AG09319 (cell line): ENCODE measurements around the gene AGPS.
"Not testable (repeated sequence)": the region's sequence is repeated elsewhere in the genome, so short reads cannot be mapped to it uniquely, and the experiment has no call there.

Experiments
- DNase-seq: peaks from one replicate; pipeline ENCODE4 v3.0.0-alpha.2; 2010; ENCODE audit warnings: low read depth; ENCODE audit errors: extremely low read depth
- TF ChIP-seq, protein P1 (sequence below): IDR thresholded peaks from 2 replicates; pipeline ENCODE4 v1.5.1; 2011; ENCODE audit warnings: low read depth, mild to moderate bottlenecking, inconsistent platforms, low read length, moderate library complexity

Gene AGPS

DNA sequence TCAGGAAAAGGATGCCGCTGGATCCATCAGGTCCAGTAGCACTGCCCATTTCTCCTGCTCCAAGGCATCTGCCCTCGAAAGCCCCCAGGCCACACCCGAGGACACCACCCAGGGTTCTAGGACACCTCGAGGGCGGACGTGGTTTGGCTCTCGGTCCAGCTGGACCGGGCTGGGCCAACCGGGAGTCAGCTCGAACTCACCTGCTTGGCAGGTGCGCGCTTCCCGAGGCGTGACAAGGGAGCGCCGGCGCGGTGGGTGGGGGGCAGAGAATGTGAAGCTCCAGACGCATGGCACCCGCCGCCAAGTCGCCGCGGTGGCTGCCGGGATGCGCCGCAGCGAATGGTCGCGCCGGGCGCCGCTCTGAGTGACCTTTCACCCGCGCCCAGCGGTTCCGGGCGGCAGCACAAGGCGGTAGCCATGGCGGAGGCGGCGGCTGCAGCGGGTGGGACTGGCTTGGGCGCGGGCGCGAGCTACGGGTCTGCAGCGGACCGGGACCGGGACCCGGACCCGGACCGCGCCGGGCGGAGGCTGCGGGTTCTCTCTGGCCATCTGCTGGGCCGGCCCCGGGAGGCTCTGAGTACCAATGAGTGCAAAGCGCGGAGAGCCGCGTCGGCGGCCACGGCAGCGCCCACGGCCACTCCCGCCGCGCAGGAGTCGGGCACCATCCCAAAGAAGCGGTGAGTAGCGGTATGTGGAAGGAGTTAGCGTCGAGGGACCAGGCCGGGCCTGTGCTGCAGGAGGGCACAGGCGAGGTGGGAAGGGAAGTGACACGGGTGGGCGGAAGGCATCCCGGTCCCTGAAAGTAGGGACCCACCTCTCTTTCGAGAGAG lies at the start of gene AGPS:
TSS of gene AGPS (plus strand) at position 401 of the 830 bp plus-strand sequence. CDS start at position 418, 17 bp downstream.
- TF ChIP-seq, protein P1, sequence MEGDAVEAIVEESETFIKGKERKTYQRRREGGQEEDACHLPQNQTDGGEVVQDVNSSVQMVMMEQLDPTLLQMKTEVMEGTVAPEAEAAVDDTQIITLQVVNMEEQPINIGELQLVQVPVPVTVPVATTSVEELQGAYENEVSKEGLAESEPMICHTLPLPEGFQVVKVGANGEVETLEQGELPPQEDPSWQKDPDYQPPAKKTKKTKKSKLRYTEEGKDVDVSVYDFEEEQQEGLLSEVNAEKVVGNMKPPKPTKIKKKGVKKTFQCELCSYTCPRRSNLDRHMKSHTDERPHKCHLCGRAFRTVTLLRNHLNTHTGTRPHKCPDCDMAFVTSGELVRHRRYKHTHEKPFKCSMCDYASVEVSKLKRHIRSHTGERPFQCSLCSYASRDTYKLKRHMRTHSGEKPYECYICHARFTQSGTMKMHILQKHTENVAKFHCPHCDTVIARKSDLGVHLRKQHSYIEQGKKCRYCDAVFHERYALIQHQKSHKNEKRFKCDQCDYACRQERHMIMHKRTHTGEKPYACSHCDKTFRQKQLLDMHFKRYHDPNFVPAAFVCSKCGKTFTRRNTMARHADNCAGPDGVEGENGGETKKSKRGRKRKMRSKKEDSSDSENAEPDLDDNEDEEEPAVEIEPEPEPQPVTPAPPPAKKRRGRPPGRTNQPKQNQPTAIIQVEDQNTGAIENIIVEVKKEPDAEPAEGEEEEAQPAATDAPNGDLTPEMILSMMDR = no peak
- DNase-seq = peak; percentile 15

DNA sequence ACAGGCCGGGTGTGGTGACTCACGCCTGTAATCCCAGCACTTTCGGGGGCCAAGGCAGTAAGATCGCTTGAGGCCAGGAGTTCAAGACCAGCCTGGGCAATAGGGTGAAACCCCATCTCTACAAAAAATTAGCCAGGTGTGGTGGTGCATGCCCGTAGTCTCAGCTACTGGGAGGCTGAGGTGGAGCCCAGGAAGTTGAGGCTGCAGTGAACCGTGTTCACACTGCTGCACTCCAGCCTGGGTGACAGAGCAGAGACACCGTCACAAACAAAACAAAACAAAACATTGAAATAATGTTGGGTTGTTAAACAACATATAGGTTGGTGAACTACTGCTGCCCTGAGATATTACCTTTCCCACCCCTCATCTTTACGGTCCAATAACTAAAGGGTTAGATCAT lies 48.8 kb upstream of the AGPS start:
- TF ChIP-seq, protein P1 = no peak
- DNase-seq = no peak

DNA sequence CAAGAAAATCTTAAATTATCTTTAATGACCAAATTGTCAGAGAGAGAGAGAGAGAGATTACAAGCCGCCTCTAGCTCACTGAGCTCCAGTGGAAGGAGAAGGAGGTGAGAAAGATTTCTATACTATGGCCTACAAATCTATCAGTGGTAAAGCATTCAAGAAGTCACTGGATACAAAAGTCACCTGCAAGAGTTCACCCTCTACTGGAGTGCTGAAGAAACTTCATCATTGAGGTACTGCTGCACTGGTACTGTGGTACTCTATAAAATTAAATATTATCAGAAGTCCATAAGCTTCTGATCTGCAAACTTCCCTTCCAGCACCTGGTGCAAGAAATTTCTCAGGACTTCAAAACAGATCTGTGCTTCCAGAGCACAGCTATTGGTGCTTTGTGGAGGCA lies 48.3 kb upstream of the AGPS start:
- no peak for DNase-seq
- TF ChIP-seq, protein P1 = no peak

DNA sequence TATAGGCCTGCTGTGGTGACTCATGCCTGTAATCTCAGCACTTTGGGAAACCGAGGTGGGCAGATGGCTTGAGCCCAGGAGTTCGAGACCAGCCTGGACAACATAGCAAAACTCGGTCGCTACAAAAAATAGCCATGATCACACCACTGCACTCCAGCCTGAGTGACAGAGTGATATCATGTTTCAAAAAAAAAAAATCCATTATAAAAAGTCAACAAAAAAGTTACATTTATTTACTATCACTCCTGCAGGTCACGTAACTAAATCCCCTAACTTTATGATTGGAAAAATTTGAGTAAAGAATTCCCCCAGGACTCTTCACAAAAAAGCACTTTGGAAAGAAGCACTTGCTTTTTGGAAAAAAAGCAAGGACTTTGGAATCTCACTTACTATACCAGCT lies 46.4 kb upstream of the AGPS start:
- TF ChIP-seq, protein P1 = no peak
- DNase-seq = no peak

DNA sequence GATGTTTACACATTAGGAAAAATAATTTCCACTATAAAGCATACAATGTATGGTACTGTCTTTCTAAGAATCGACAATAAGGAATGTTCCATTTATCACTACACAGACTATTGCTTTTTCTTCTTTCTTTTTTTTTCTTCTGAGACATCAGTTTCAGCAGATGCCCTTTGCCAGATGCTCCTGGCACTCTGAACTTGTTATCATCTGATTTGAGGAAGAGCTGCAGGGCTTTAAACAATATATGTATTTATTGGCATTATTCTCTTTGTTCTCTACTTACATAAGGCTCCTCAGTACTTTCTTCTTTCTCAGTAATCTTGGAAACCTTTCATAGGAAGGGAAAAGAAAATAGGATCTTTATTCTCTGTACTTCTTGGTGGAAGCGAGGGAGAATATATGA lies 45.0 kb upstream of the AGPS start:
- TF ChIP-seq, protein P1 = no peak
- DNase-seq = no peak

DNA sequence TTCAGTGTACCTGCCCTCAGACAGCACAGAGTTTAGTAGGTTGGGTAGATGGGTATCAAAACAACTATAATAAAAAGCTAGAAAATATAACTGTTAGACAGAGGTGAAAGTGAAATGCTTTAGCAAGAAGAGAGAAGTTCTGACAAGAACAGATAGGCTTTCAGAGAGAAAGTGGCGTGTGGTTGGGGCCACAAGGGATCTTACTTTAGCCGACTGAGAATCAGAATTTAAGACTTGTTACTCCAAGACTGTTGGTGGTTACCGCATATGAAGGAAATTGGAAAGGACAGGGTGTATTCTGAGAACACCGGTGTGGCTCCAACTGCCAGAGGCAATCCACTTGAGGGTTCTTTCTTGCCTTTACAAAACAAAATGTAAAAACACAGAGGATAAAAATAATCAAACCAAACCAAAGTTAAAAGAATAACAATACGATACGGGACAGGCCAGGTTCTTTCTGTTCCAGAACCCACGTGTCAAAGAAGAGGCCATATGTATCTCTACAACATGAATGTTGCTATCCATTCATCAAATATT lies 44.4 kb upstream of the AGPS start:
- TF ChIP-seq, protein P1 = no peak
- DNase-seq = no peak

DNA sequence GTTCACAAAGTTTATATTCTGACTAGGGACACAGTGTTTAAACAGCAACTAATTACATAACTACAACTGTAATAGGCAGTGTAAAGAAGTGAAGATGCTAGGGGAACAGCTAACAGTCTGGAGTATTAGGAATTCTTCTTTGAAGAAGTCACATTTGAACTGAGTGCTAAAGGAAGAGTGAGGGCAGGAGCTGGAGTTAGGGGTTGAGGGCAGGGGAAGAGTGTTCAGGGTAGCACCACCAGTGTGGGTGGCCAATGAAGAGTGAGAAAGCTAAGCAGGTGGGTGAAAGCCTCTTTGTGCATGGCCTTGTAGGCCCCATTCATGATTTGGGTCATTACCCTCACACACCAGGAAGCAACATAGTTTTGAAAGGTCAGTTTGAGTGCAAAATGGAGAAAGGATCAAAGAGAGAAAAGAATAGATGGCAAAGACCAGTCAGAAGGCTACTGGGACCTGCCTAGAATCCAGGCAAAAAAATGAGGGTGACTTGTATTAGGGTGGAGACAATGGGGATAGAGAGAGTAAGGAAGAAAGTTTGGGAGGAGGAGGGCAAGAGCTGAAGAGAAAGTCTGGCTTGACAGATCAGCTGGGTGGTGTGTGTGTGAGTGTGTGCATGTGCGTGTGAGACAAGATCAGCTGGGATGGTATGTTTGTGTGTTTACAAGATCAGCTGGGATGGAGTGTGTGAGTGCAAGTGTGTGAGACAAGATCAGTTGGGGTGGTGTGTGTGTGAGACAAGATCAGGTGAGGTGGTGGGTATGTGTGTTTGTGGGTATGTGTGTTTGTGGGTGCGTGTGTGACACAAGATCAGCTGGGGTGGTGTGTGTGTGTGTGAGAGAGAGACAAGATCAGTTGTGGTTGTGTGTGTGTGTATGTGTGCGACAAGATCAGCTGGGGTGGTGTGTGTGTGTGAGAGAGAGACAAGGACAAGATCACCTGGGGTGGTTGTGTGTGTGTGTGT lies 43.6 kb upstream of the AGPS start:
- no peak for DNase-seq
- TF ChIP-seq, protein P1 = no peak

DNA sequence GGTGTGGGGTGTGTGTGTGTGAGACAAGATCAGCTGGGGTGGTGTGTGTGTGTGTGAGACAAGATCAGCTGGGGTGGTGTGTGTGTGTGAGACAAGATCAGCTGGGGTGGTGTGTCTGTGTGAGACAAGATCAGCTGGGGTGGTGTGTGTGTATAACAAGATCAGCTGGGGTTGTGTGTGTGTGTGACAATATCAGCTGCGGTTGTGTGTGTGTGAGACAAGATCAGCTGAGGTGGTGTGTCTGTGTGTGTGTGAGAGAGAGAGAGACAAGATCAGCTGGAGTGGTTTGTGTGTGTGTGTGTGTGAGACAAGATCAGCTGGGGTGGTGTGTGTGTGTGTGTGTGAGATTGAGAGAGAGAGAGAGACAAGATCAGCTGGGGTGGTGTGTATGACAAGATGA lies 41.9 kb upstream of the AGPS start:
- DNase-seq = not testable (repeated sequence)

DNA sequence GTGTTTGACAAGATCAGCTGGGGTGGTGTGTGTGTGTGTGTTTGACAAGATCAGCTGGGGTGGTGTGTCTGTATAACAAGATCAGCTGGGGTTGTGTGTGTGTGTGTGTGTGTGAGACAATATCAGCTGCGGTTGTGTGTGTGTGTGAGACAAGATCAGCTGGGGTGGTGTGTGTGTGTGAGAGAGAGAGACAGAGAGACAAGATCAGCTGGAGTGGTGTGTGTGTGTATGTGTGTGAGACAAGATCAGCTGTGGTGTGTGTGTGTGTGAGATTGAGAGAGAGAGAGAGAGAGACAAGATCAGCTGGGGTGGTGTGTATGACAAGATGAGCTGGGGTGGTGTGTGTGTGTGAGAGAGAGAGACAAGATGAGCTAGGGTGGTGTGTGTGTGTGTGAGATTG lies 41.5 kb upstream of the AGPS start:
- DNase-seq = not testable (repeated sequence)
